ENCODE results near the gene CNTNAP2.

CNTNAP2 gene

DNA sequence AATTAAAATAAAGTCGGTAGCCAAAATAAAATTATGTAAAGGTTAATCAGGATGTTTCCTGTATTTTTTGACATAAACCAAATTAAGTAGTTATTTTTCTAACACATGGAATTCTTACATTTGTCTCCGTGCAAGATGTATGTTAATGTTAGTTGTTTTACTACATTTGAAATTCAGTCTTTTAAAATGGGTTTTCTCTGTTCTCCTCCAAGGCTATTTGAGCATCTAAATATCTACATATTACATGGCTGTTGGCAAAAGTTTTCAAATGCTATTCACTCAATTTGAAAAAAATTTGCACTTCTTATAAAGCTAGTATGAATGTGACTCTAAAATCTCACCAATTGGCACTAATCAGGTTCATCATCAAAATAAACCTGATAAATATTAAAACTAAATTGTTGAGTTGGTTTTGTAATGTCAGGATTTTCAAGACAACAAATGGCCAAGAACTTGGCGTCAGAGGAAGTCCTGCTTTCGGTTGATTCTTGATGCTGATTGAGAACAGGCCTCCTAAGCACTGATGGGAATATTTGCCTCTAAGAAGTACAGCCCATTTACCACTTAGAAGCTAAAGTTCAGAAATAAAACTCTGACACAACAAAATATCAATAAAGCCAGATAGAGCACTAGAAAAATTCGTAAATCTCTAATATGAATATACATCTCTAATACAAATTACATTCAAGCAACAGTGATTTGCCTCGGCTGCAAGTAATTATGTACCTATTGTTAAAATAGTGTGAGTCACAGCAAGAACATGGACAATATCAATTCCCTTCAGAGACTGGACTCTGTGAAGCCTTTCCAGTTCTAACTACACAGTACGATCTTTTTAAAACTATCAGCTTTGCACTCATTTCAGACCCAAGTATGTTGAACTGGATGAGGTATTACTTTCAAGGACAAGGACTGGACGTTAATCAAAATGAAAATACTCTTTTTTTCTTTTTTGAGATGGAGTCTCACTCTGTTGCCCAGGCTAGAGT lies 1740.8 kb downstream of the CNTNAP2 start:
- Histone ChIP-seq H3K27me3 (ENCODE audit: insufficient read depth, low read length) (no peaks in the 10 kb centered on the region), H3K4me1 (ENCODE audit: control insufficient read depth, insufficient read depth, low read length, unreplicated experiment) (no peaks in the 10 kb centered on the region), H3K36me3 (ENCODE audit: insufficient read depth, low read length) (no peaks in the 10 kb centered on the region), H3K27ac (ENCODE audit: low read depth, low read length) (no peak overlapping the region), H2AFZ (ENCODE audit: low read length, unreplicated experiment) (no peak overlapping the region), H3K79me2 (ENCODE audit: control insufficient read depth, insufficient read depth, low read length, unreplicated experiment) (no peaks in the 10 kb centered on the region), H3K4me3 (ENCODE audit: low read depth, low read length) (no peak overlapping the region)

- no peaks in the 10 kb centered on the region for H3K4me1 ChIP-seq (ENCODE audit: control insufficient read depth, insufficient read depth, low read length, unreplicated experiment)
- H3K27ac ChIP-seq (ENCODE audit: low read depth, low read length) = no peak overlapping the region
- no peaks in the 10 kb centered on the region for H3K79me2 ChIP-seq (ENCODE audit: control insufficient read depth, insufficient read depth, low read length, unreplicated experiment)
These were observed 1741.8 kb downstream of the CNTNAP2 start for GRCh38 chr7:147858421-147858820.

GRCh38 chr7:147859033-147859432 lies 1742.4 kb downstream of the CNTNAP2 start:
- Histone ChIP-seq H3K79me2 (ENCODE audit: control insufficient read depth, insufficient read depth, low read length, unreplicated experiment) (no peaks in the 10 kb centered on the region), H3K4me3 (ENCODE audit: low read depth, low read length) (no peak overlapping the region), H3K27ac (ENCODE audit: low read depth, low read length) (no peak overlapping the region), H3K27me3 (ENCODE audit: insufficient read depth, low read length) (no peaks in the 10 kb centered on the region), H2AFZ (ENCODE audit: low read length, unreplicated experiment) (no peak overlapping the region), H3K36me3 (ENCODE audit: insufficient read depth, low read length) (no peaks in the 10 kb centered on the region), H3K4me1 (ENCODE audit: control insufficient read depth, insufficient read depth, low read length, unreplicated experiment) (no peaks in the 10 kb centered on the region)

More at GRCh38 chr7:147858421-147858820, 1741.8 kb downstream of the CNTNAP2 start:
- no peak overlapping the region for H3K4me3 ChIP-seq (ENCODE audit: low read depth, low read length)
- H3K27me3 ChIP-seq (ENCODE audit: insufficient read depth, low read length) = no peaks in the 10 kb centered on the region
- H2AFZ ChIP-seq (ENCODE audit: low read length, unreplicated experiment) = no peak overlapping the region
- no peaks in the 10 kb centered on the region for H3K36me3 ChIP-seq (ENCODE audit: insufficient read depth, low read length)

- Histone ChIP-seq H3K79me2 (ENCODE audit: control insufficient read depth, insufficient read depth, low read length, unreplicated experiment) (no peaks in the 10 kb centered on the region), H3K4me3 (ENCODE audit: low read depth, low read length) (no peak overlapping the region), H3K27me3 (ENCODE audit: insufficient read depth, low read length) (no peaks in the 10 kb centered on the region), H3K4me1 (ENCODE audit: control insufficient read depth, insufficient read depth, low read length, unreplicated experiment) (no peaks in the 10 kb centered on the region), H3K27ac (ENCODE audit: low read depth, low read length) (no peak overlapping the region), H2AFZ (ENCODE audit: low read length, unreplicated experiment) (no peak overlapping the region), H3K36me3 (ENCODE audit: insufficient read depth, low read length) (no peaks in the 10 kb centered on the region)
These were observed 1742.9 kb downstream of the CNTNAP2 start for GRCh38 chr7:147859486-147859885.

DNA sequence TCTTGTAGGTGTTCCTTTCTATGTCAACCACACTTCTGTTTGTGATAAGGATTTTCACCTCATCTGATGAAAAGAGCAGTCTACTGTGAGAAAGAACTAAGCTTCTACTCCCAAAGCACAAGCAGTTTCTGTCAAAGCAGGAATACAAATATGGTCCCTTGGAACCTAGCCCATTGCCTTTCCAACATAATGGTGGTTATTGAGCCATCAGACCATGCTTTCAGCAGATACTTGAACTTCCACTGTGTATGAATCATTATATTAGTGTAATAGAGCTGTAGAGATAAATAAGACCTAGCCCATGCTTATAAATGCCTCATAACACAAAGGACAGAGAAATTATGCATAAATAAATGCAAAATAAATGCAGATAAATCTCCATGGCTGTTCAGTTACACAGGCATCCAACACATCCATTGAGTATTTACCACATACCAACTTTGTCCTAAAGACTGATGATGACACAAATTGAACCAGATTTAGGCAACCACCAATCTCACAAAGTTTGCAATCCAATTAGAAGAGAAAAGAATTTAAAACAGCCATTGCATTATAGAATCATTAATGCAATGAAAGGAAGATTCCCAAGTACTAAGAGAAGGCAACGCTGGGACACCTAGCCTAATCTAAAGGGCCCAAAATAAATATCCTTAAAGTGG lies 1744.6 kb downstream of the CNTNAP2 start:
- H3K27ac ChIP-seq (ENCODE audit: low read depth, low read length) = no peak overlapping the region
- H3K79me2 ChIP-seq (ENCODE audit: control insufficient read depth, insufficient read depth, low read length, unreplicated experiment) = no peaks in the 10 kb centered on the region
- no peaks in the 10 kb centered on the region for H3K36me3 ChIP-seq (ENCODE audit: insufficient read depth, low read length)
- no peak overlapping the region for H2AFZ ChIP-seq (ENCODE audit: low read length, unreplicated experiment)
- no peaks in the 10 kb centered on the region for H3K4me1 ChIP-seq (ENCODE audit: control insufficient read depth, insufficient read depth, low read length, unreplicated experiment)
- H3K4me3 ChIP-seq (ENCODE audit: low read depth, low read length) = no peak overlapping the region
- no peaks in the 10 kb centered on the region for H3K27me3 ChIP-seq (ENCODE audit: insufficient read depth, low read length)

DNA sequence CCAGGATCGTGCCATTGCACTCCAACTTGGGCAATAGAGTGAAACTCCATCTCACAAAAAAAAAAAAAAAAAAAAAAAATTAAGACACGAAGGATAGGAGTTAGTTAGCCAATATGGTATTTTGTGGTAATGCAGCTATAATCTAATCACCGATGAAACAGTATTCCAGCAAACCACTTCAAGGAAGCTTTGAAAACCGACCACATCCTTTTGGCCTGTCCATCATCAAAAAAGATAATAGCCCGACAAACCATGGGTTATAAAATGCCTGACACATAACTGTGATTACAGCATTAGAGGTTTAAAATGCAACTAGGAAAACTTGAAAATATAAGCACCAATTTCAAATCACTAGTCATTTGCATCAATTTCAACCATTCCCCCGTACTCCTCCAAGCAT lies 1745.3 kb downstream of the CNTNAP2 start:
- Histone ChIP-seq H3K4me1 (ENCODE audit: control insufficient read depth, insufficient read depth, low read length, unreplicated experiment) (no peaks in the 10 kb centered on the region), H3K27me3 (ENCODE audit: insufficient read depth, low read length) (no peaks in the 10 kb centered on the region), H3K4me3 (ENCODE audit: low read depth, low read length) (no peak overlapping the region), H3K36me3 (ENCODE audit: insufficient read depth, low read length) (no peaks in the 10 kb centered on the region), H3K27ac (ENCODE audit: low read depth, low read length) (no peak overlapping the region), H3K79me2 (ENCODE audit: control insufficient read depth, insufficient read depth, low read length, unreplicated experiment) (no peaks in the 10 kb centered on the region), H2AFZ (ENCODE audit: low read length, unreplicated experiment) (no peak overlapping the region)

DNA sequence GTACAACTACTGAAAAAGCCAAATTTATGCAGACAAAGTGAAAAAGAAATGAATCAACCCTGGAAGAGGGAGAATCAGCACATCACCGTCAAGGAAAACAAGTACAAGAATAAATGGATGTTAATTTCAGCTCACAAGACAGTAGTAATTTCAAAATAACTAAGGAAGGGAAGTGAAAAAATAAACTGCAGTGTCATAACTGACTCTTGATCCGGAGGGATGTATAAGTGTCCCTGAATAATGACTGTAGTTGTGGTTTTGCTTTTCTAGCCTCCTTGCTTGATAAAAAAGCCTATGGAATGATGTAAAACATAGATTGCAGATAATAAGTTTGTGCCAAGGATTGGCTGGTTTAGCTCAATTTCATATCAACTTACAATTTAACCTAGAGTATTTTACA lies 1752.9 kb downstream of the CNTNAP2 start:
- no peak overlapping the region for H3K4me3 ChIP-seq (ENCODE audit: low read depth, low read length)
- H3K27me3 ChIP-seq (ENCODE audit: insufficient read depth, low read length) = no peaks in the 10 kb centered on the region
- no peaks in the 10 kb centered on the region for H3K4me1 ChIP-seq (ENCODE audit: control insufficient read depth, insufficient read depth, low read length, unreplicated experiment)
- no peak overlapping the region for H2AFZ ChIP-seq (ENCODE audit: low read length, unreplicated experiment)
- H3K79me2 ChIP-seq (ENCODE audit: control insufficient read depth, insufficient read depth, low read length, unreplicated experiment) = no peaks in the 10 kb centered on the region
- no peaks in the 10 kb centered on the region for H3K36me3 ChIP-seq (ENCODE audit: insufficient read depth, low read length)
- H3K27ac ChIP-seq (ENCODE audit: low read depth, low read length) = no peak overlapping the region

- Histone ChIP-seq H3K27ac (ENCODE audit: low read depth, low read length) (no peak overlapping the region), H3K27me3 (ENCODE audit: insufficient read depth, low read length) (no peaks in the 10 kb centered on the region), H3K36me3 (ENCODE audit: insufficient read depth, low read length) (no peaks in the 10 kb centered on the region), H3K4me3 (ENCODE audit: low read depth, low read length) (no peak overlapping the region), H2AFZ (ENCODE audit: low read length, unreplicated experiment) (no peak overlapping the region), H3K4me1 (ENCODE audit: control insufficient read depth, insufficient read depth, low read length, unreplicated experiment) (no peaks in the 10 kb centered on the region), H3K79me2 (ENCODE audit: control insufficient read depth, insufficient read depth, low read length, unreplicated experiment) (no peaks in the 10 kb centered on the region)
These were observed 1762.5 kb downstream of the CNTNAP2 start for GRCh38 chr7:147878912-147879661.

DNA sequence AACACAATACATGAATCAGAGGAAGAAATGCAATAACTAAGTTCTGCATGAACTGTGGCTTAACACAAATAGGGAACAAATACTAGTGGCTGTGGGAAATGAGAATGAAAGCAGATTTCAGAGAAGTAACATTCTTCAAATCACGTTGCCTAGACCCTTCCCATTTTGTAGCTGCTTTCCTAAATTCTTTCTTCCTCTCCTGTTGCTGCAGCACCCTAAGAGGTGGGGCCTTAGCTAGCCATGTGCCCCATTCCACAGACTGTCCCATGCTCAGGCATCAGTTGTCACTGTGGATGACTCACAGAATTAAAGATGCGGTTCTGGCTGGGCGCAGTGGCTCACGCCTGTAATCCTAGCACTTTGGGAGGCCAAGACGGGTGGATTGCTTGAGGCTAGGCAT lies 1769.3 kb downstream of the CNTNAP2 start:
- H2AFZ ChIP-seq (ENCODE audit: low read length, unreplicated experiment) = no peak overlapping the region
- no peak overlapping the region for H3K4me3 ChIP-seq (ENCODE audit: low read depth, low read length)
- no peaks in the 10 kb centered on the region for H3K4me1 ChIP-seq (ENCODE audit: control insufficient read depth, insufficient read depth, low read length, unreplicated experiment)
- H3K27ac ChIP-seq (ENCODE audit: low read depth, low read length) = no peak overlapping the region
- no peaks in the 10 kb centered on the region for H3K36me3 ChIP-seq (ENCODE audit: insufficient read depth, low read length)
- no peaks in the 10 kb centered on the region for H3K79me2 ChIP-seq (ENCODE audit: control insufficient read depth, insufficient read depth, low read length, unreplicated experiment)
- H3K27me3 ChIP-seq (ENCODE audit: insufficient read depth, low read length) = no peaks in the 10 kb centered on the region

GRCh38 chr7:147894271-147894670 lies 1777.7 kb downstream of the CNTNAP2 start:
- H3K4me1 ChIP-seq (ENCODE audit: control insufficient read depth, insufficient read depth, low read length, unreplicated experiment) = no peaks in the 10 kb centered on the region
- H3K27me3 ChIP-seq (ENCODE audit: insufficient read depth, low read length) = no peaks in the 10 kb centered on the region
- H3K36me3 ChIP-seq (ENCODE audit: insufficient read depth, low read length) = no peaks in the 10 kb centered on the region
- no peak overlapping the region for H3K4me3 ChIP-seq (ENCODE audit: low read depth, low read length)
- no peak overlapping the region for H2AFZ ChIP-seq (ENCODE audit: low read length, unreplicated experiment)
- no peaks in the 10 kb centered on the region for H3K79me2 ChIP-seq (ENCODE audit: control insufficient read depth, insufficient read depth, low read length, unreplicated experiment)
- H3K27ac ChIP-seq (ENCODE audit: low read depth, low read length) = no peak overlapping the region
